Vagina (tissue), 2 donors: ENCODE results near the gene SPOCK1.

Source experiments
- POLR2A ChIP-seq, 2 donors: fragments of 450-650 bp; IDR thresholded peaks; one replicate each; pipeline ENCODE4 v1.6.1; 2017; ENCODE audit warnings: antibody characterized with exemption in 2 of 2, mild to moderate bottlenecking in 2 of 2, moderate library complexity in 2 of 2
- POLR2AphosphoS5 ChIP-seq, 2 donors: sonication (generic); formaldehyde crosslinking; IDR thresholded peaks; one replicate each; pipeline ENCODE4 v1.9.0; 2017; ENCODE audit warnings: antibody characterized with exemption in 2 of 2, mild to moderate bottlenecking in 2 of 2, low read depth in 1 of 2; ENCODE audit not compliant: insufficient read depth in 1 of 2

DNA sequence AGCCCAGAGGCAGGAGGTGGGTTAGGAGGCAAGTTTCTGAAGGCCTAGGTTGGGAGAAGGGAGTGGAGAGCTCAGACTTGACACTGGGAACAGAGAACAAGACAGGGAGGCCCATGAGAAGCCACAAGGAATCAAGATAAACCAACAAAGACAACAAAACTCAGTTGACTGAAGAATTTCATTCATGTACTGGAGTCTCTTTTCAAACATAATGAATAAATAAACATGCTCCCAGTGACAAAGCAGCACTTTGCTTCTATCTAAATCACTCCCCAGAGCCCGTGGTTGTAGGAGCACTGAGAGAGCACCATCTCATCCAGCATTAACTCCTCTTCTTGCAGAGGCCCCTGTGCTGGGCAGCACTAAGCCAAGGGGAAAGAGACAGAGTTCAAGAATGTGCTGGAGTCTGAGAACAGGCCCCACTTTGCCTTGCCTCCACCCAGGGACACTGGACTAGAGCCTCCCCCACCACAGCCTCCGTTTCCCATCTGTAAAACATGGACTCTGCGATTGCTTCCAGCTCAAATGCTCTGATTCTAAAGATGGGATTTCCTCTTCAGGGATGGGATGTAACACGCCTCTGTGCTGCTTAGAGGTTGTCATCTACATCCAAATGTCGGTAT lies 282.0 kb downstream of the SPOCK1 start:
- TF ChIP-seq POLR2A (IDR thresholded peaks at IDR 0.05) = no peak
- TF ChIP-seq POLR2AphosphoS5 (IDR thresholded peaks at IDR 0.05; ENCODE audit: insufficient read depth in 1 of 2, low read depth in 1 of 2) = no peak
